ENCODE data around the gene UQCRQ. TPM values are rescaled to one million over a fixed set of nuclear protein-coding genes. Genes with fewer than 3 reads are reported as not detected.

UQCRQ gene
- total and polyA plus RNA-seq, 2 of the 13 experiments (the other 11 are each of a cell fraction or from before 2014, with no cell fraction given): 257 to 575 TPM

DNA sequence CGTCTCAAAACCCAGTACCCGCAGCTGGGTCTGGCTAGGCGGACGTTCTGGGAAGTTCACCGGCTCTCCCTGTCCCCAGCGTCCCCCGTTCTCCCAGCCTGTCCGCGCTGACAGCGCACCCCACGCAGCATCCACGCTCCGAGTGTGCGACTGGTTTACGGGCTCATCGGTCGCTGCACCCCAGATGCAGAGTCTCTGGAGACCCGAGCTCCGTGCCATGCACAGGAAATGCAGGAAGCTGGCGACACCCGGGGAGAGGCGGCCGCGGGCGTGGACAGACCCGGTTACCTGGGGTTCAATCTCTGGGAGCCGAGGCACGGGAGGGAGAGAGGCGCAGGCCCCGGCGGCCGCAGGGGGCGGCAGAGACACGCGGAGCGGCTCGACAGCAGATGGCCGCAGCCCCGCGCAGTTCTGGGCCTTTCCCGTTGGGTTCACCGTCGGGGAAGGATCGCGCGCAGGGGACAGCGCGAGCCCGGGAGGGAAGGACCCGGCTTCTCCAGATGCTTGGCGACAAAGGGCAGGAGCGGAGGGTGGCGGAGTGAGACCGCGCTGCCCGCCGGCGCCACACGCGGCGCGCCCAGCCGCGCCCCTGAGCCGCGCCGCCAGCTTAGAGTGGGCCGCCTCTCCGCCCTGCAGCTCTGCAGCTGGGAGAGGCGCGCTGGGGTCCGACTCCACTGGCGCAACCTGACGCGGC, 36.6 kb upstream of the UQCRQ start (continued):
- 0 out of 2 replicates have a peak, but pooled peaks have one; percentile 56 for TF ChIP-seq ZNF44 (CRISPR knock-in tag; IDR thresholded peaks at IDR 0.05)
- no peak for TF ChIP-seq ZNF75D (CRISPR knock-in tag; IDR thresholded peaks at IDR 0.05; ENCODE audit: borderline replicate concordance)
- TF ChIP-seq ZNF747 (CRISPR knock-in tag; IDR thresholded peaks at IDR 0.05; ENCODE audit: borderline replicate concordance): peak; percentile 29; the same call in 1 of the 2 replicates
- TF ChIP-seq, protein P1, sequence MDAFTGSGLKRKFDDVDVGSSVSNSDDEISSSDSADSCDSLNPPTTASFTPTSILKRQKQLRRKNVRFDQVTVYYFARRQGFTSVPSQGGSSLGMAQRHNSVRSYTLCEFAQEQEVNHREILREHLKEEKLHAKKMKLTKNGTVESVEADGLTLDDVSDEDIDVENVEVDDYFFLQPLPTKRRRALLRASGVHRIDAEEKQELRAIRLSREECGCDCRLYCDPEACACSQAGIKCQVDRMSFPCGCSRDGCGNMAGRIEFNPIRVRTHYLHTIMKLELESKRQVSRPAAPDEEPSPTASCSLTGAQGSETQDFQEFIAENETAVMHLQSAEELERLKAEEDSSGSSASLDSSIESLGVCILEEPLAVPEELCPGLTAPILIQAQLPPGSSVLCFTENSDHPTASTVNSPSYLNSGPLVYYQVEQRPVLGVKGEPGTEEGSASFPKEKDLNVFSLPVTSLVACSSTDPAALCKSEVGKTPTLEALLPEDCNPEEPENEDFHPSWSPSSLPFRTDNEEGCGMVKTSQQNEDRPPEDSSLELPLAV (CRISPR knock-in tag; conservative IDR thresholded peaks at IDR 0.05; ENCODE audit: low read depth): no peak
- peak; percentile 77 for TF ChIP-seq XRCC5 (optimal IDR thresholded peaks at IDR 0.05; ENCODE audit: low read length)
- TF ChIP-seq, protein P2, sequence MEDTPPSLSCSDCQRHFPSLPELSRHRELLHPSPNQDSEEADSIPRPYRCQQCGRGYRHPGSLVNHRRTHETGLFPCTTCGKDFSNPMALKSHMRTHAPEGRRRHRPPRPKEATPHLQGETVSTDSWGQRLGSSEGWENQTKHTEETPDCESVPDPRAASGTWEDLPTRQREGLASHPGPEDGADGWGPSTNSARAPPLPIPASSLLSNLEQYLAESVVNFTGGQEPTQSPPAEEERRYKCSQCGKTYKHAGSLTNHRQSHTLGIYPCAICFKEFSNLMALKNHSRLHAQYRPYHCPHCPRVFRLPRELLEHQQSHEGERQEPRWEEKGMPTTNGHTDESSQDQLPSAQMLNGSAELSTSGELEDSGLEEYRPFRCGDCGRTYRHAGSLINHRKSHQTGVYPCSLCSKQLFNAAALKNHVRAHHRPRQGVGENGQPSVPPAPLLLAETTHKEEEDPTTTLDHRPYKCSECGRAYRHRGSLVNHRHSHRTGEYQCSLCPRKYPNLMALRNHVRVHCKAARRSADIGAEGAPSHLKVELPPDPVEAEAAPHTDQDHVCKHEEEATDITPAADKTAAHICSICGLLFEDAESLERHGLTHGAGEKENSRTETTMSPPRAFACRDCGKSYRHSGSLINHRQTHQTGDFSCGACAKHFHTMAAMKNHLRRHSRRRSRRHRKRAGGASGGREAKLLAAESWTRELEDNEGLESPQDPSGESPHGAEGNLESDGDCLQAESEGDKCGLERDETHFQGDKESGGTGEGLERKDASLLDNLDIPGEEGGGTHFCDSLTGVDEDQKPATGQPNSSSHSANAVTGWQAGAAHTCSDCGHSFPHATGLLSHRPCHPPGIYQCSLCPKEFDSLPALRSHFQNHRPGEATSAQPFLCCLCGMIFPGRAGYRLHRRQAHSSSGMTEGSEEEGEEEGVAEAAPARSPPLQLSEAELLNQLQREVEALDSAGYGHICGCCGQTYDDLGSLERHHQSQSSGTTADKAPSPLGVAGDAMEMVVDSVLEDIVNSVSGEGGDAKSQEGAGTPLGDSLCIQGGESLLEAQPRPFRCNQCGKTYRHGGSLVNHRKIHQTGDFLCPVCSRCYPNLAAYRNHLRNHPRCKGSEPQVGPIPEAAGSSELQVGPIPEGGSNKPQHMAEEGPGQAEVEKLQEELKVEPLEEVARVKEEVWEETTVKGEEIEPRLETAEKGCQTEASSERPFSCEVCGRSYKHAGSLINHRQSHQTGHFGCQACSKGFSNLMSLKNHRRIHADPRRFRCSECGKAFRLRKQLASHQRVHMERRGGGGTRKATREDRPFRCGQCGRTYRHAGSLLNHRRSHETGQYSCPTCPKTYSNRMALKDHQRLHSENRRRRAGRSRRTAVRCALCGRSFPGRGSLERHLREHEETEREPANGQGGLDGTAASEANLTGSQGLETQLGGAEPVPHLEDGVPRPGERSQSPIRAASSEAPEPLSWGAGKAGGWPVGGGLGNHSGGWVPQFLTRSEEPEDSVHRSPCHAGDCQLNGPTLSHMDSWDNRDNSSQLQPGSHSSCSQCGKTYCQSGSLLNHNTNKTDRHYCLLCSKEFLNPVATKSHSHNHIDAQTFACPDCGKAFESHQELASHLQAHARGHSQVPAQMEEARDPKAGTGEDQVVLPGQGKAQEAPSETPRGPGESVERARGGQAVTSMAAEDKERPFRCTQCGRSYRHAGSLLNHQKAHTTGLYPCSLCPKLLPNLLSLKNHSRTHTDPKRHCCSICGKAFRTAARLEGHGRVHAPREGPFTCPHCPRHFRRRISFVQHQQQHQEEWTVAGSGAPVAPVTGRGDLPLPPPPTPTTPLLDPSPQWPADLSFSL (CRISPR knock-in tag; IDR thresholded peaks at IDR 0.05): peak; percentile 54; the same call in 1 of the 2 replicates
- 0 out of 2 replicates have a peak, but pooled peaks have one; percentile 55 for TF ChIP-seq ZNF639 (CRISPR knock-in tag; conservative IDR thresholded peaks at IDR 0.05)
- no peak for TF ChIP-seq FOXK2 (IDR thresholded peaks at IDR 0.05)
- TF ChIP-seq HOXA9 (CRISPR knock-in tag; IDR thresholded peaks at IDR 0.05; ENCODE audit: borderline replicate concordance): peak; percentile 81; the same call in 1 of the 2 replicates
- no peak for TF ChIP-seq CREBL2 (CRISPR knock-in tag; IDR thresholded peaks at IDR 0.05; ENCODE audit: borderline replicate concordance)
- TF ChIP-seq, protein P3, sequence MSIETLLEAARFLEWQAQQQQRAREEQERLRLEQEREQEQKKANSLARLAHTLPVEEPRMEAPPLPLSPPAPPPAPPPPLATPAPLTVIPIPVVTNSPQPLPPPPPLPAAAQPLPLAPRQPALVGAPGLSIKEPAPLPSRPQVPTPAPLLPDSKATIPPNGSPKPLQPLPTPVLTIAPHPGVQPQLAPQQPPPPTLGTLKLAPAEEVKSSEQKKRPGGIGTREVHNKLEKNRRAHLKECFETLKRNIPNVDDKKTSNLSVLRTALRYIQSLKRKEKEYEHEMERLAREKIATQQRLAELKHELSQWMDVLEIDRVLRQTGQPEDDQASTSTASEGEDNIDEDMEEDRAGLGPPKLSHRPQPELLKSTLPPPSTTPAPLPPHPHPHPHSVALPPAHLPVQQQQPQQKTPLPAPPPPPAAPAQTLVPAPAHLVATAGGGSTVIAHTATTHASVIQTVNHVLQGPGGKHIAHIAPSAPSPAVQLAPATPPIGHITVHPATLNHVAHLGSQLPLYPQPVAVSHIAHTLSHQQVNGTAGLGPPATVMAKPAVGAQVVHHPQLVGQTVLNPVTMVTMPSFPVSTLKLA (IDR thresholded peaks at IDR 0.05): no peak
- peak; percentile 70; the same call in 1 of the 2 replicates for TF ChIP-seq ZBTB7A (CRISPR knock-in tag; IDR thresholded peaks at IDR 0.05)
- TF ChIP-seq, protein P4, sequence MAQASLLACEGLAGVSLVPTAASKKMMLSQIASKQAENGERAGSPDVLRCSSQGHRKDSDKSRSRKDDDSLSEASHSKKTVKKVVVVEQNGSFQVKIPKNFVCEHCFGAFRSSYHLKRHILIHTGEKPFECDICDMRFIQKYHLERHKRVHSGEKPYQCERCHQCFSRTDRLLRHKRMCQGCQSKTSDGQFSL (CRISPR knock-in tag; IDR thresholded peaks at IDR 0.05): no peak
- no peak for TF ChIP-seq ZNF17 (CRISPR knock-in tag; IDR thresholded peaks at IDR 0.05)
- TF ChIP-seq HNRNPH1 (optimal IDR thresholded peaks at IDR 0.05; ENCODE audit: low read depth, low read length): no peak
